Endothelial cell of umbilical vein (primary cell): ENCODE measurements around the gene SPRED2. TPM values are rescaled to one million over a fixed set of nuclear protein-coding genes. Genes with fewer than 3 reads are reported as not detected.

Experiments
- BruUV-seq: library from RNA; stranded (reverse); fragments of 400-500 nt; replicated peaks from 2 replicates; lab custom pipeline; 2021; lab: Mats Ljungman, UMichigan
- CTCF ChIA-PET: fragments of 300-600, 350-600 bp; sonication (Branson Sonifier 250); formaldehyde crosslinking; loops from one replicate; lab custom pipeline; 2021; ENCODE audit warnings: antibody characterized with exemption, inconsistent platforms; lab: Charles Lee
- POLR2A ChIA-PET: fragments of 300-600, 350-600 bp; sonication (Branson Sonifier 250); formaldehyde crosslinking; loops from one replicate; lab custom pipeline; 2021; ENCODE audit warnings: antibody characterized with exemption, inconsistent platforms; lab: Charles Lee
- DNase-seq: peaks from one replicate; pipeline ENCODE4 v3.0.0-alpha.2; 2011; ENCODE audit warnings: low read depth, low spot score
- FAIRE-seq: peaks from 2 replicates; lab custom pipeline; 2011; peaks lifted over from hg19 to GRCh38; lab: Jason Lieb, UNC
- H2AFZ ChIP-seq: 2 replicates; pipeline ENCODE4 v1.6.0; 2012; ENCODE audit warnings: low read depth, low read length, control low read depth, inconsistent platforms
- H3K27ac ChIP-seq: 2 replicates; pipeline ENCODE4 v1.5.1; 2011; ENCODE audit warnings: low read depth, mild to moderate bottlenecking, control low read depth, low read length, moderate library complexity; ENCODE audit not compliant: insufficient read depth
- H3K27me3 ChIP-seq, 2 experiments: 2 replicates each; pipeline versions ENCODE4 v1.6.0 to v1.6.1; 2011; ENCODE audit warnings: low read length in 2 of 2, mixed read lengths in 1 of 2; ENCODE audit not compliant: control insufficient read depth in 2 of 2, insufficient read depth in 2 of 2
- H3K36me3 ChIP-seq, 2 experiments: 2 replicates in 1 of 2; 3 replicates in 1 of 2; pipeline ENCODE4 v1.5.1; 2011; ENCODE audit warnings: low read length in 2 of 2, mild to moderate bottlenecking in 1 of 2, moderate library complexity in 1 of 2; ENCODE audit not compliant: control insufficient read depth in 2 of 2, insufficient read depth in 2 of 2; ENCODE audit errors: extremely low read depth in 1 of 2
- H3K4me1 ChIP-seq: 3 replicates; pipeline ENCODE4 v1.5.1; 2011; ENCODE audit warnings: mild to moderate bottlenecking, low read length; ENCODE audit not compliant: control insufficient read depth, insufficient read depth; ENCODE audit errors: extremely low read depth
- H3K4me2 ChIP-seq: 2 replicates; pipeline ENCODE4 v1.6.1; 2011; ENCODE audit warnings: low read length, control low read depth, mixed read lengths; ENCODE audit not compliant: insufficient read depth
- H3K4me3 ChIP-seq, 3 experiments: fragments of 200-600 bp in 1 of 3; sonication (generic), shearing (Covaris generic) in 1 of 3; replicated peaks in 1 of 3; 2 replicates each; pipeline ENCODE4 v1.5.1; 2011 to 2016; ENCODE audit warnings: control low read depth in 3 of 3, low read length in 3 of 3, mild to moderate bottlenecking in 2 of 3, inconsistent platforms in 1 of 3, low read depth in 1 of 3, moderate library complexity in 1 of 3; ENCODE audit not compliant: insufficient read depth in 1 of 3
- H3K79me2 ChIP-seq: 2 replicates; pipeline ENCODE4 v1.6.0; 2012; ENCODE audit warnings: low read length, inconsistent platforms; ENCODE audit not compliant: control insufficient read depth, insufficient read depth
- H3K9ac ChIP-seq: replicated peaks from 2 replicates; pipeline ENCODE3; 2011; ENCODE audit warnings: low read length, control low read depth; ENCODE audit not compliant: insufficient read depth; ENCODE audit errors: extremely low read depth
- H3K9me1 ChIP-seq: replicated peaks from 3 replicates; pipeline ENCODE4 v1.6.0; 2011; ENCODE audit warnings: mild to moderate bottlenecking, low read length; ENCODE audit not compliant: control insufficient read depth, insufficient read depth; ENCODE audit errors: extremely low read depth
- H3K9me3 ChIP-seq: replicated peaks from 2 replicates; pipeline ENCODE4 v1.5.1; 2012; ENCODE audit warnings: low read length, inconsistent platforms; ENCODE audit not compliant: control insufficient read depth, insufficient read depth
- H4K20me1 ChIP-seq: replicated peaks from 2 replicates; pipeline ENCODE3; 2011; ENCODE audit warnings: mild to moderate bottlenecking, low read length; ENCODE audit not compliant: control insufficient read depth, insufficient read depth; ENCODE audit errors: extremely low read depth
- EZH2 ChIP-seq: IDR thresholded peaks from 2 replicates; pipeline ENCODE4 v1.6.1; 2012; ENCODE audit warnings: borderline replicate concordance, low read depth, mild to moderate bottlenecking, moderate library complexity, low read length, inconsistent platforms; ENCODE audit not compliant: severe bottlenecking
- FOS ChIP-seq: IDR thresholded peaks from 2 replicates; pipeline ENCODE4 v1.6.1; 2011; ENCODE audit warnings: mild to moderate bottlenecking, low read length, moderate library complexity, borderline replicate concordance; ENCODE audit not compliant: insufficient read depth
- GATA2 ChIP-seq: IDR thresholded peaks from 2 replicates; pipeline ENCODE4 v1.7.0; 2011; ENCODE audit warnings: low read depth, mild to moderate bottlenecking, moderate library complexity, mixed read lengths, low read length; ENCODE audit not compliant: insufficient read length, insufficient read depth
- JUN ChIP-seq: IDR thresholded peaks from 2 replicates; pipeline ENCODE4 v1.6.1; 2011; ENCODE audit warnings: borderline replicate concordance, low read depth; ENCODE audit not compliant: insufficient read length, insufficient read depth
- MYC ChIP-seq: IDR thresholded peaks from one replicate; pipeline ENCODE4 v1.6.1; 2011; ENCODE audit warnings: mild to moderate bottlenecking, low read depth, low read length
- POLR2A ChIP-seq: IDR thresholded peaks from 2 replicates; pipeline ENCODE4 v1.6.1; 2012; ENCODE audit warnings: low read depth, mild to moderate bottlenecking, control low read depth, low read length
- POLR2AphosphoS5 ChIP-seq: IDR thresholded peaks from 2 replicates; pipeline ENCODE4 v1.6.1; 2012; ENCODE audit warnings: low read depth, mild to moderate bottlenecking, control low read depth, low read length, moderate library complexity; ENCODE audit not compliant: insufficient read depth
- dilution Hi-C: fragments of 300-500 bp; cut with MboI; formaldehyde crosslinking; loops from one replicate; pipeline ENCODE4 v1.15.0; 2019; ENCODE audit warnings: low sequenced_read_pairs; ENCODE audit not compliant: extremely low pct_ligation_motif_present
- intact Hi-C: fragments of 100-400 bp; cut with micrococcal nuclease; formaldehyde crosslinking; loops from one replicate; pipeline ENCODE4 v1.10.0; 2022
- polyA plus RNA-seq, 4 experiments: library from polyadenylated mRNA; depleted of rRNA in 3 of 4; stranded (reverse) in 3 of 4; unstranded in 1 of 4; fragments of >200 nt; gene quantifications; 2 replicates each; pipeline versions ENCODE4 v1.2.1 to v1.2.3, GENCODE V29; 2011 to 2012; ENCODE audit warnings: missing spikeins in 1 of 4
- total RNA-seq: library from RNA; stranded (reverse); gene quantifications from 2 replicates; pipeline ENCODE4 v1.2.3, GENCODE V29; 2021
- TF ChIP-seq, protein P1 (sequence below), 2 donors: IDR thresholded peaks; 1 replicate in 1 of 2; 2 replicates in 1 of 2; pipeline ENCODE4 v1.5.1; 2011; ENCODE audit warnings: low read length in 2 of 2, mild to moderate bottlenecking in 2 of 2, moderate library complexity in 2 of 2, control low read depth in 1 of 2, inconsistent platforms in 1 of 2, low read depth in 1 of 2; ENCODE audit not compliant: insufficient read depth in 1 of 2; ENCODE audit errors: extremely low read depth in 1 of 2
- TF ChIP-seq, protein P2 (sequence below): IDR thresholded peaks from 2 replicates; pipeline ENCODE4 v1.6.1; 2011; ENCODE audit not compliant: insufficient read depth, insufficient read length

The SPRED2 gene
- total and polyA plus RNA-seq, 2 donors (not counting 3 experiments of a cell fraction or from before 2014, with no cell fraction given), result 3.6 to 9.6 TPM

DNA sequence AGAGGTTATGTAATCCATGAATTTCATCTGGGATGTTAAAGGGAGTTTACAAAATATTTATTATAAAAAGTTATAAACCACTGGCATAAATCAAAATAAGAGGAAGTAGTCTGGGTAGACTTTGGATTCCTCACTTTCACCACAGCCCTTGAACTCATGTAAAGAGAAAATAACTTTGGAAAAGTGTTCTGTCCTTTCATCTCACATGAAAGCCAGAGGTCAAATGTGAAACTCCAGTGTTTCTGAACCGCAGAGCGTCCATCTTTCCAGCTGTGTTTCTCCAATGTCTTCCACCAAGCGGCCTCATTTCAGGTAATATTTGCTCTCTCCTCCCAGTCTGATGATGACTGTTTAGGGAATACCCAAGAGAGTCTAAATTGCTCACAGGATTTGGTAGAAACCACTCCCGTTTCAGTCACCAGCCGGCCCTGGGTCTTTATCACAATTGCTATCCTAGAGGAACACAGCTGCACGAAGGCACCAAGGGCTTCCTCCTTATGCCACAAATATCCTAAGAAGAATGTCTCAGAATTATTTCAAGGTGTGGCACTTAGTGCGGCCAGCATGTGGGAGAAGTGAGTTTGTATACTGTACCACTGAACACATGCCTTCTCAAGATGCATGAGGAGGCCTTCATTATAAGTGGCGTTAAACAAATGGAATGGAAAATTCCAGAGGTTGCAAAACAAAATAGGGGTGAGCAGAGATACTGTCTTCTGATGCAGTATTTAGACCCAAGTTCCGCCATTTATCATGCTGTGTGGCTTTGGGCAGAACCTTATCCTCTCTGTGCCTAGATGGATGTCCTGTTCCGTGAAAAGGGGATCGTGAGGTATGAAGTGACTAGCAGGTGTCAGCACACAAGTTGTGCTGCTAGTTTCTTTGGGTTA is 140.9 kb downstream of the SPRED2 start:
- no peaks in the 10 kb centered on the region for H3K9me3 ChIP-seq
- FAIRE-seq, result no peak
- ChIA-PET POLR2A (no interaction called here), CTCF (interaction anchor here (1.7 kb wide), 1 partner anchor 15 kb away, joined by 4 read pairs; no protein-coding TSS in a partner anchor)
- BruUV-seq, result no TSS peak
- no peak overlapping the region for H3K4me3 ChIP-seq
- no peak overlapping the region for H3K9ac ChIP-seq
- H3K4me1 ChIP-seq, result no peaks in the 10 kb centered on the region
- no peak overlapping the region for H3K27ac ChIP-seq
- no peak overlapping the region for H2AFZ ChIP-seq
- no peak overlapping the region for H3K4me2 ChIP-seq
- H4K20me1 ChIP-seq, result no peaks in the 10 kb centered on the region
- intact Hi-C loops, result no loop called here
- no peaks in the 10 kb centered on the region for H3K79me2 ChIP-seq
- H3K27me3 ChIP-seq, result peaks cover 10 to 45% of the 10 kb centered on the region in 2 experiments
- dilution Hi-C loops, result no loop called here
- TF ChIP-seq POLR2A (no peak), JUN (no peak), GATA2 (no peak), MYC (no peak), EZH2 (no peak), POLR2AphosphoS5 (no peak), FOS (no peak)
- TF ChIP-seq, protein P1, sequence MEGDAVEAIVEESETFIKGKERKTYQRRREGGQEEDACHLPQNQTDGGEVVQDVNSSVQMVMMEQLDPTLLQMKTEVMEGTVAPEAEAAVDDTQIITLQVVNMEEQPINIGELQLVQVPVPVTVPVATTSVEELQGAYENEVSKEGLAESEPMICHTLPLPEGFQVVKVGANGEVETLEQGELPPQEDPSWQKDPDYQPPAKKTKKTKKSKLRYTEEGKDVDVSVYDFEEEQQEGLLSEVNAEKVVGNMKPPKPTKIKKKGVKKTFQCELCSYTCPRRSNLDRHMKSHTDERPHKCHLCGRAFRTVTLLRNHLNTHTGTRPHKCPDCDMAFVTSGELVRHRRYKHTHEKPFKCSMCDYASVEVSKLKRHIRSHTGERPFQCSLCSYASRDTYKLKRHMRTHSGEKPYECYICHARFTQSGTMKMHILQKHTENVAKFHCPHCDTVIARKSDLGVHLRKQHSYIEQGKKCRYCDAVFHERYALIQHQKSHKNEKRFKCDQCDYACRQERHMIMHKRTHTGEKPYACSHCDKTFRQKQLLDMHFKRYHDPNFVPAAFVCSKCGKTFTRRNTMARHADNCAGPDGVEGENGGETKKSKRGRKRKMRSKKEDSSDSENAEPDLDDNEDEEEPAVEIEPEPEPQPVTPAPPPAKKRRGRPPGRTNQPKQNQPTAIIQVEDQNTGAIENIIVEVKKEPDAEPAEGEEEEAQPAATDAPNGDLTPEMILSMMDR (IDR thresholded peaks at IDR 0.05; ENCODE audit: extremely low read depth in 1 of 2, insufficient read depth in 1 of 2, low read depth in 1 of 2, low read length in 2 of 2), result no peak
- TF ChIP-seq, protein P2, sequence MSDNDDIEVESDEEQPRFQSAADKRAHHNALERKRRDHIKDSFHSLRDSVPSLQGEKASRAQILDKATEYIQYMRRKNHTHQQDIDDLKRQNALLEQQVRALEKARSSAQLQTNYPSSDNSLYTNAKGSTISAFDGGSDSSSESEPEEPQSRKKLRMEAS, result no peak
- no peaks in the 10 kb centered on the region for H3K9me1 ChIP-seq
- no peaks in the 10 kb centered on the region for H3K36me3 ChIP-seq
- no peak for DNase-seq
